Measurements from ENCODE around the gene SLC8B1. TPM values are rescaled to one million over a fixed set of nuclear protein-coding genes. Genes with fewer than 3 reads are reported as not detected.

Gene SLC8B1
- total RNA-seq, 1 experiment from 2014 or later = 8.2 TPM

DNA sequence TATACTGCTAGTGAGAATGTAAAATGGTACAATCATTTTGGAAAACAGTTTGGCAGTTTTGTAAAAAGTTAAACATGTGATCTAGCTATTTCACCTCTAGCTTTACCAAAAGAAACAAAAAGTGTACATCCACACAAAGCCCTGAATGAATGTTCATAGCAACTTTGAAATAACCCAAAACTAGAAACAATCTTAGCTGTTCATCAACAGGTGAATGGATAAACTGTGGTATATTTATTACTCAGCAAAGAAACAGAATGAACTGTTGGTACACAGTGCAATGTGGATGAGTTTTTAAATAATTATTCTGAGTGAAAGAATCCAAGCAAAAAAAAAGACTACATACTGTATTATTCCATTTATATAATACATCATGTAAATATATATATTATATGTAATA lies 77.3 kb downstream of the SLC8B1 start:
- H3K36me3 ChIP-seq (ENCODE audit: insufficient read depth, low read length, poor library complexity, severe bottlenecking) = no peaks in the 10 kb centered on the region
- no TSS peak for BruUV-seq (replicated peaks)
- TF ChIP-seq CTCF (conservative IDR thresholded peaks at IDR 0.05; ENCODE audit: low read depth, low read length) (no peak), EZH2 (IDR thresholded peaks at IDR 0.05; ENCODE audit: borderline replicate concordance, low read depth, low read length, poor library complexity, severe bottlenecking) (no peak)
- H3K4me3 ChIP-seq (ENCODE audit: low read depth, low read length, poor library complexity, severe bottlenecking) = no peak overlapping the region
- H3K27ac ChIP-seq (ENCODE audit: low read depth, low read length, poor library complexity, severe bottlenecking) = no peak overlapping the region
- intact Hi-C loops (cut with micrococcal nuclease; ENCODE audit: unreplicated experiment) = no loop called here
- H3K27me3 ChIP-seq (replicated peaks; ENCODE audit: insufficient read depth, low read depth, low read length, poor library complexity) = no peaks in the 10 kb centered on the region
- H3K9me3 ChIP-seq (ENCODE audit: low read depth, low read length, poor library complexity, severe bottlenecking) = peaks cover 13% of the 10 kb centered on the region
- H3K4me1 ChIP-seq (ENCODE audit: insufficient read depth, low read length, poor library complexity, severe bottlenecking) = peaks cover 14% of the 10 kb centered on the region
- ChIA-PET CTCF (no interaction called here), POLR2A (ENCODE audit: low non-redundant PET) (no interaction called here)
- no peak for DNase-seq (ENCODE audit: low spot score)

GRCh38 chr12:113254298-113254697 lies 80.6 kb downstream of the SLC8B1 start:
- DNase-seq (ENCODE audit: low spot score) = no peak
- TF ChIP-seq CTCF (conservative IDR thresholded peaks at IDR 0.05; ENCODE audit: low read depth, low read length) (no peak), EZH2 (IDR thresholded peaks at IDR 0.05; ENCODE audit: borderline replicate concordance, low read depth, low read length, poor library complexity, severe bottlenecking) (no peak)
- Histone ChIP-seq H3K27ac (ENCODE audit: low read depth, low read length, poor library complexity, severe bottlenecking) (no peak overlapping the region), H3K4me1 (ENCODE audit: insufficient read depth, low read length, poor library complexity, severe bottlenecking) (peaks cover 1% of the 10 kb centered on the region), H3K9me3 (ENCODE audit: low read depth, low read length, poor library complexity, severe bottlenecking) (peaks cover 13% of the 10 kb centered on the region), H3K27me3 (replicated peaks; ENCODE audit: insufficient read depth, low read depth, low read length, poor library complexity) (no peaks in the 10 kb centered on the region), H3K36me3 (ENCODE audit: insufficient read depth, low read length, poor library complexity, severe bottlenecking) (no peaks in the 10 kb centered on the region), H3K4me3 (ENCODE audit: low read depth, low read length, poor library complexity, severe bottlenecking) (no peak overlapping the region)
- ChIA-PET CTCF (no interaction called here), POLR2A (ENCODE audit: low non-redundant PET) (no interaction called here)
- intact Hi-C loops (cut with micrococcal nuclease; ENCODE audit: unreplicated experiment) = no loop called here
- no TSS peak for BruUV-seq (replicated peaks)

- Histone ChIP-seq H3K36me3 (ENCODE audit: insufficient read depth, low read length, poor library complexity, severe bottlenecking) (no peaks in the 10 kb centered on the region), H3K9me3 (ENCODE audit: low read depth, low read length, poor library complexity, severe bottlenecking) (peaks cover 13% of the 10 kb centered on the region), H3K4me1 (ENCODE audit: insufficient read depth, low read length, poor library complexity, severe bottlenecking) (no peaks in the 10 kb centered on the region), H3K27ac (ENCODE audit: low read depth, low read length, poor library complexity, severe bottlenecking) (no peak overlapping the region), H3K27me3 (replicated peaks; ENCODE audit: insufficient read depth, low read depth, low read length, poor library complexity) (no peaks in the 10 kb centered on the region), H3K4me3 (ENCODE audit: low read depth, low read length, poor library complexity, severe bottlenecking) (no peak overlapping the region)
- TF ChIP-seq EZH2 (IDR thresholded peaks at IDR 0.05; ENCODE audit: borderline replicate concordance, low read depth, low read length, poor library complexity, severe bottlenecking) (no peak), CTCF (conservative IDR thresholded peaks at IDR 0.05; ENCODE audit: low read depth, low read length) (no peak)
- no peak for DNase-seq (ENCODE audit: low spot score)
- ChIA-PET POLR2A (ENCODE audit: low non-redundant PET) (no interaction called here), CTCF (no interaction called here)
- intact Hi-C loops (cut with micrococcal nuclease; ENCODE audit: unreplicated experiment) = no loop called here
- no TSS peak for BruUV-seq (replicated peaks)
These were observed 81.2 kb downstream of the SLC8B1 start for GRCh38 chr12:113253532-113254285.
